Left lung (tissue), 10 donors: ENCODE data around the gene IKBKE. TPM values are rescaled to one million over a fixed set of nuclear protein-coding genes. Genes with fewer than 3 reads are reported as not detected.
A peak's percentile ranks its signal among the peaks of the same experiment; 100 is the strongest.

ENCODE experiments used
- ATAC-seq: fragments of 200-7000 bp; cut with Tn5 transposase; one replicate; pipeline ENCODE4 v1.9.1; 2020; ENCODE audit warnings: moderate library complexity
- DNase-seq, 4 donors: peaks; one replicate each; pipeline ENCODE4 v3.0.0-alpha.2; 2013 to 2020
- H3K27ac ChIP-seq, 2 donors: fragments of 200-600 bp; sonication (generic) in 1 of 2; one replicate each; pipeline versions ENCODE4 v1.5.0 to v1.8.0; 2020 to 2021
- H3K27me3 ChIP-seq, 2 donors: fragments of 200-600 bp; sonication (generic) in 1 of 2; one replicate each; pipeline versions ENCODE4 v1.5.0 to v1.8.0; 2020 to 2021
- H3K36me3 ChIP-seq, 2 donors: fragments of 200-600 bp; sonication (generic) in 1 of 2; one replicate each; pipeline versions ENCODE4 v1.5.0 to v1.8.0; 2020 to 2021
- H3K4me1 ChIP-seq, 2 donors: fragments of 200-600 bp; one replicate each; pipeline ENCODE4 v1.8.0; 2021
- H3K4me3 ChIP-seq, 2 donors: fragments of 200-600 bp; sonication (generic) in 1 of 2; one replicate each; pipeline versions ENCODE4 v1.5.0 to v1.8.0; 2020 to 2021; ENCODE audit warnings: mild to moderate bottlenecking in 1 of 2
- H3K9me3 ChIP-seq, 2 donors: fragments of 200-600 bp; sonication (generic) in 1 of 2; one replicate each; pipeline versions ENCODE4 v1.5.0 to v1.8.0; 2020 to 2021
- intact Hi-C, 2 donors: fragments of 100-400 bp; cut with DNase I; formaldehyde crosslinking; loops; one replicate each; pipeline versions ENCODE4 v1.11.2 to v1.14.2; 2022
- polyA plus RNA-seq, 6 donors: library from polyadenylated mRNA; unstranded; fragments of 120-200 nt; gene quantifications; one replicate each; pipeline ENCODE4 v1.2.1, GENCODE V29; 2013; ENCODE audit not compliant: insufficient read length in 6 of 6
- total RNA-seq, 2 donors: library from RNA; stranded (reverse); fragmentation: NEBNext Ultra II Directional; extraction: Animal tissue kit (Norgen Biotek cat#: 25700); gene quantifications; one replicate each; pipeline ENCODE4 v1.2.1, GENCODE V29; 2021
- TF ChIP-seq, protein P1 (sequence below), 2 donors: fragments of 200-600 bp; sonication (generic) in 1 of 2; IDR thresholded peaks; one replicate each; pipeline versions ENCODE4 v1.5.0 to v1.8.0; 2021; ENCODE audit warnings: antibody characterized with exemption in 2 of 2
- donor health status: DM: no; HTN: yes; CAD: no.
- donor health status: DM: no; HTN: no; CAD: no.

Gene IKBKE
- total and polyA plus RNA-seq, 8 donors: 4.7 to 17.8 (median 7.8) TPM

GRCh38 chr1:206463911-206464310, 6.4 kb upstream of the IKBKE start:
- TF ChIP-seq, protein P1, sequence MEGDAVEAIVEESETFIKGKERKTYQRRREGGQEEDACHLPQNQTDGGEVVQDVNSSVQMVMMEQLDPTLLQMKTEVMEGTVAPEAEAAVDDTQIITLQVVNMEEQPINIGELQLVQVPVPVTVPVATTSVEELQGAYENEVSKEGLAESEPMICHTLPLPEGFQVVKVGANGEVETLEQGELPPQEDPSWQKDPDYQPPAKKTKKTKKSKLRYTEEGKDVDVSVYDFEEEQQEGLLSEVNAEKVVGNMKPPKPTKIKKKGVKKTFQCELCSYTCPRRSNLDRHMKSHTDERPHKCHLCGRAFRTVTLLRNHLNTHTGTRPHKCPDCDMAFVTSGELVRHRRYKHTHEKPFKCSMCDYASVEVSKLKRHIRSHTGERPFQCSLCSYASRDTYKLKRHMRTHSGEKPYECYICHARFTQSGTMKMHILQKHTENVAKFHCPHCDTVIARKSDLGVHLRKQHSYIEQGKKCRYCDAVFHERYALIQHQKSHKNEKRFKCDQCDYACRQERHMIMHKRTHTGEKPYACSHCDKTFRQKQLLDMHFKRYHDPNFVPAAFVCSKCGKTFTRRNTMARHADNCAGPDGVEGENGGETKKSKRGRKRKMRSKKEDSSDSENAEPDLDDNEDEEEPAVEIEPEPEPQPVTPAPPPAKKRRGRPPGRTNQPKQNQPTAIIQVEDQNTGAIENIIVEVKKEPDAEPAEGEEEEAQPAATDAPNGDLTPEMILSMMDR (IDR thresholded peaks at IDR 0.05): no peak
- peaks cover 4 to 44% of the 10 kb centered on the region in 2 donors for H3K4me1 ChIP-seq
- peak overlapping the region in 1 of 2 donors; percentile 48 for H3K27ac ChIP-seq
- no peak overlapping the region for H3K4me3 ChIP-seq
- intact Hi-C loops: no loop called here
- no peaks in the 10 kb centered on the region for H3K27me3 ChIP-seq
- ATAC-seq: no peak
- H3K9me3 ChIP-seq: no peaks in the 10 kb centered on the region
- H3K36me3 ChIP-seq: peaks cover 0 to 18% of the 10 kb centered on the region in 2 donors
- DNase-seq: no peak

GRCh38 chr1:206464456-206464964, 5.8 kb upstream of the IKBKE start:
- H3K4me1 ChIP-seq: peaks cover 7 to 50% of the 10 kb centered on the region in 2 donors
- DNase-seq (no peak), ATAC-seq (peak; percentile 5)
- peak overlapping the region in 1 of 2 donors; percentile 48 for H3K27ac ChIP-seq
- no peaks in the 10 kb centered on the region for H3K27me3 ChIP-seq
- intact Hi-C loops: no loop called here
- peaks cover 0 to 13% of the 10 kb centered on the region in 2 donors for H3K36me3 ChIP-seq
- no peak overlapping the region for H3K4me3 ChIP-seq
- TF ChIP-seq, protein P1 (IDR thresholded peaks at IDR 0.05): no peak
- H3K9me3 ChIP-seq: no peaks in the 10 kb centered on the region

- ATAC-seq: no peak
- Histone ChIP-seq H3K27me3 (no peaks in the 10 kb centered on the region), H3K36me3 (peaks cover 0 to 6% of the 10 kb centered on the region in 2 donors), H3K9me3 (no peaks in the 10 kb centered on the region), H3K27ac (no peak overlapping the region), H3K4me1 (peaks cover 17 to 63% of the 10 kb centered on the region in 2 donors), H3K4me3 (no peak overlapping the region)
- intact Hi-C loops: no loop called here
- TF ChIP-seq, protein P1 (IDR thresholded peaks at IDR 0.05): no peak
- no peak for DNase-seq
Measured at GRCh38 chr1:206465951-206466350, 4.3 kb upstream of the IKBKE start.

DNA sequence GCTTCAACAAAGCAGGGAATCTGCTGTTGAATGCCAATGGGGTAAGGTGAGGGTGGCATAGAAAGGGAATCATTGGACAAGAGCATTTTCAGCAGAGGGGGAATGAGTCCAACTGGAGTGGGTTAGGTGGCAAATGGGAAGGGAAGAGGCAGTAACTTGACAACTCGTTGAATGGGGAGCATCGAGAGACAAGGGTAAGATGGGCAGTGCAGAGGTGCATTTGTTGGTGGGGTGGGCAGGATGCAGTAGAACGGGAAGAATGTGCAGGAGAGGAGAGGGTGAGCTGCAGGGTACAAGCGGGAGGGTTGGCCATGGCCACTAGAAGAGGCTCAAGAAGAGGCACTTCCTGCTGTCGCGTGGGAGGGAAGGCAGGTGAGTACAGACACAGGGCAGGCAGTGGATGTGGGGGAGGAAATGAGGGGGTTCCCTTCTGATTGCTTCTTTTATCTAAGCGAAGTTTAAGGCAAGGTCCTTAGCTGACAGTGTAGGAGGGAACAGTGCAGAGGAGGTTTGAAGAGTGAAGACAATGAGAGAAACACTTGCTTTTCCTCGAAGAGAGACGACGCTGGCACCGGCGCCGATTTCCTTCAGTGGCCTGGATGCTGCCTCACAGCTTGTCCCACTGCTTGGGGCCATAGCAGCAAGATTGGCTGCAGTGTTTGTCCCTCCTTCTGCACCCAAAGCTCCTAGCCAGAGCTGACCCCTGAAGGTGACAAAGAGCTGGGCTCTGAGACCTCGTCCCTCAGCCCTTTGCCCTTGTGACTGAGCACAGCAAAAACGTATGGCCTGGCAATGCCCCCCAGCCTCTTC, 3.2 kb upstream of the IKBKE start:
- DNase-seq: no peak
- TF ChIP-seq, protein P1 (IDR thresholded peaks at IDR 0.05): no peak
- intact Hi-C loops: no loop called here
- peaks cover 25 to 74% of the 10 kb centered on the region in 2 donors for H3K4me1 ChIP-seq
- H3K27me3 ChIP-seq: no peaks in the 10 kb centered on the region
- no peaks in the 10 kb centered on the region for H3K36me3 ChIP-seq
- H3K4me3 ChIP-seq: no peak overlapping the region
- peak overlapping the region in 1 of 2 donors; percentile 69 for H3K27ac ChIP-seq
- no peak for ATAC-seq
- H3K9me3 ChIP-seq: no peaks in the 10 kb centered on the region

DNA sequence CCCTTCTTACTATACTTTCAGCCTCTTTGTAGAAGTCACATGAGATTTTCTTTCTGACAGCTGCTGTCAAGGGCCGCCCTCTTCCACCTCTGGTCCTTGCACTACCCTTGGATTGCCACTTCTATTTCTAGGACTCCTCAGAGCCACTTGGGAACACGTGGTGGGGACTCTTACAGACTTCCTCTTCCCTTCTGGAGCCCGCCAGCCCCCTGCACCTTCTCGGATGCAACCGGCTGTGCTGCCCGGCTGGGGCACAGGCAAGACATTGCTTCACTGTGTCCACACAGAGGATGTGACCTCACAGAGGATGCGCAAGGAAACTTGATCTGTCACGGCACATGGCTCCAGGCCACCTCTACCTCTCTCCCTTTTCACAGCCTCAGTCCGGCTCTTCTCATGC, 2.4 kb upstream of the IKBKE start:
- ATAC-seq (peak; percentile 64), DNase-seq (peak in 3 of 4 donors; percentile 76 to 91 (median 87))
- intact Hi-C loops: no loop called here
- TF ChIP-seq, protein P1 (IDR thresholded peaks at IDR 0.05): no peak
- Histone ChIP-seq H3K9me3 (no peaks in the 10 kb centered on the region), H3K4me3 (no peak overlapping the region), H3K4me1 (peaks cover 25 to 83% of the 10 kb centered on the region in 2 donors), H3K27me3 (no peaks in the 10 kb centered on the region), H3K36me3 (no peaks in the 10 kb centered on the region), H3K27ac (peak overlapping the region in 1 of 2 donors; percentile 69)
